T-helper 22 cell (primary cell): Measurements from ENCODE around the gene DNAL1.
"Not testable (repeated sequence)": the region's sequence is repeated elsewhere in the genome, so short reads cannot be mapped to it uniquely, and the experiment has no call there.

Source experiments
- DNase-seq: peaks from one replicate; pipeline ENCODE4 v3.0.0-alpha.2; 2020; ENCODE audit warnings: low read depth

DNAL1 gene, protein sequence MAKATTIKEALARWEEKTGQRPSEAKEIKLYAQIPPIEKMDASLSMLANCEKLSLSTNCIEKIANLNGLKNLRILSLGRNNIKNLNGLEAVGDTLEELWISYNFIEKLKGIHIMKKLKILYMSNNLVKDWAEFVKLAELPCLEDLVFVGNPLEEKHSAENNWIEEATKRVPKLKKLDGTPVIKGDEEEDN

DNA sequence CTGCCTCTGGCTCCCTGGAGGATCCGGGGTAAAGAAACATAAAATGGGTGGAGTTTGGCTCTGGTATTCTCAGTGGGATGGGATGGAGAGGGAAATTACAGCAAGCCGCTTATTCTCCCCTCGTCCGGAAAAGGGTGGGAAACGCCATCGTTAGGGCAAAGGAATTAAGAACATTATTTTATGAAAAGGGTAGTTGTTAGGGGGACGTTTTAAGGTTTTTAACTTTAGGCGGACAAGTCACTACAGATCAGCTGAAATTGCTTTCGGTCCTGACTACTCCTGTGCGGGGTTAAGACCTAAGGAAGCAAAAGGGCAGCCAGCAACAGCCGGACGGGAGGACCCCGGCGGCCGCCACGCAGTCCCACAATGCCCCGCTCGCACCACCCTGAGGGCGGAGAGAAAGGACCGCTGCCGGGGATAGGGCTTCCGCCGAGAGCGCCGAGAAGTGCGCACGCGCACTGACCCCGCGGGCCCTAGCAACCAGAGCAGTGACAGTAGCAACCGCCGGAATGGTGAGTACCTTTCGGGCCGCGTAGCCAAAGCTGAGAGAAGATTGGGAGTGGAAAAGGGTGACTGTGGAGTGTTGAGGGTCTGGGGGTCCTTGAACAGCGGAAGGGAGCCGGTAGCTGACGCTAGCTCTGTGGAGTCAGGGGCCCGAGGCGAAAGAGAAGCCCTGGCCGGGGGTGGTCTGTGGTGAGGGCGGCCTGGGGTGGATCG, at the start of gene DNAL1:
Gene DNAL1 (plus strand): TSS at position 456 of the 717 bp plus-strand sequence. CDS start 54 bp downstream, at position 510.
- DNase-seq: peak; percentile 78

DNA sequence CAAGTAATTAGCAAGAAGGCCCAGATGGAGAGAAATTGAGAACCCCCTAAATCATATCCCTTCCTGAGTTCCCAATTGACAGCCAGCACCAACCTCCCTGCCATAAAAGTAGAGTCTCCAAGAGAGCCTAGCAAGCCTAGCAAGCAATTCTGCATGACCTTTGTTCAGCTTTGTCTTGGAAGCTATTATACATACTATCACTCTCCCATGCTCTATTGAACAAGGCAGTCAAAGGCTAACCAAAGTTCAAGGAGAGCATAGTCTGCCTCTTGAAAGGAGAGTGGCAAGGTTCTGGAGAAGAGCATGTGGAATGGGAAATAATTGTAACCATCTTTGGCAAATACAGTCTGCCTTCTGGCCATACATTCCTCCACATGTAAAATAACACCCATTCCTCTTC, 45.3 kb upstream of the DNAL1 start:
- DNase-seq: no peak

DNA sequence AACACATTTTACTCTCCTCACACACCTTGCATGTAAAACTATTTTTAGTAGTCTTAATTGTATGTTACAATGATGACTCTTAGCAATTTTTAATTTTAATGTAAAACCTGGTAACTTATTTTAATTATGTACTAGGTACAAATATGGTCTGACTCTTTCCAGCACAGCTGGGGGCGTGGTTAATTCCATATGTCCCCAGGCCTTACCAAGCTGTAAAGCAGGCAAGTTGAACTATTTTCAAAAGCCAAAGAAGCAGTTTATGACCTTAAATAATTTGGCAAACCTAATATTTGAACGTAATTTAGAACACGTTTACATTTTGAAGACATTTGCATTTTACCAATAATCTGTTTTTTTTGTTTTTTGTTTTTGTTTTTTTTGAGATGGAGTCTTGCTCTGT, 41.8 kb upstream of the DNAL1 start:
- DNase-seq: no peak

DNA sequence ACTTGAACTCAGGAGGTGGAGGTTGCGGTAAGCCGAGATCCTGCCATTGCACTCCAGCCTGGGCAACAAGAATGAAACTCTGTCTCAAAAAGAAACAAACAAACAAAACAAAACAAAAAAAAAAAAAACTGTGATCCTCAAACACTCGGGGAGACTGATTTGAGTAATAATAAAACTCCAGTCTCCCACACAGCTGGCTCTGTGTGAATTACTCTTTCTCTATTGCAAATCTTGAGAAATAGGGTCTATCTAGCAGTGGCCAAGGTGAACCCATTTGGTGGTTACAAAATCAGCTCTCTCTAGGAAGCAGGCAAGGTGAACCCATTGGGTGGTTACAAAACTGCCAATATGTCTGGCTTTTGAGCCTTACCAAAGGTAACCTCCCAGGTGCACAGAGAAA, 38.5 kb upstream of the DNAL1 start:
- no peak for DNase-seq

DNA sequence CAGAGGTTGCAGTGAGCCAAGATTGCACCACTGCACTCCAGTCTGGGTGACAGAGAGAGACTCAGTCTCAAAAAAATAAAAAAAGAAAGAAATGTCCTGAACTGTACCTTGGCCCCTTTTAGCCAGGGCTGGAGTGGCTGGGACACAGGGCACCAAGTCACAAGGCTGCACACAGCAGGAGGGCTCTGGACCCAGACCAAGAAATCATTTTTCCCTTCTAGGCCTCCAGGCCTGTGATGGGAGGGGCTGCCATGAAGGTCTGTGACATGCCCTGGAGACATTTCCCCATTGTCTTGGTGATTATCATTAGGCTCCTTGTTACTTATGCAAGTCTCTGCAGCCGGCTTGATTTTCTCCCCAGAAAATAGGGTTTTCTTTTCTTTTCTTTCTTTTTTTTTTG, 37.5 kb upstream of the DNAL1 start:
- DNase-seq: no peak

DNA sequence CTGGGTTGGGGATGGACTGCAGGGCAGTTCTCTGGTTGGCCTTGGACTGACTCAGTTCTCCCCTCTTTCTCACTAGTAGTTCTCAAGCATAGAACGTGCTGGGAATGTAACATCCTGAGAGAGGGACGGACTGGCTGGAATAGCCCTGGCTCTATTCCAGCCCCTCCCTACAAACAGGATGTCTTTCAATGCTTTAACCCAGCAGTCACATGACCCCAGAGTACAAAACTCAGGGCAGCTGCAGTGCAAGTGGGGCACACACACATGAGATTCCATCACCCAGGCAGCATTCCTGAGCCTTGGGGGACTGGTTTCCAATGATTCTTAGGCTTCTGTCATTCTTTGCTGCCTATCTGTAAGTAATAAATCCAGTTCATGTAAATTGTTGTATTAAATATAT, 34.1 kb upstream of the DNAL1 start:
- no peak for DNase-seq

DNA sequence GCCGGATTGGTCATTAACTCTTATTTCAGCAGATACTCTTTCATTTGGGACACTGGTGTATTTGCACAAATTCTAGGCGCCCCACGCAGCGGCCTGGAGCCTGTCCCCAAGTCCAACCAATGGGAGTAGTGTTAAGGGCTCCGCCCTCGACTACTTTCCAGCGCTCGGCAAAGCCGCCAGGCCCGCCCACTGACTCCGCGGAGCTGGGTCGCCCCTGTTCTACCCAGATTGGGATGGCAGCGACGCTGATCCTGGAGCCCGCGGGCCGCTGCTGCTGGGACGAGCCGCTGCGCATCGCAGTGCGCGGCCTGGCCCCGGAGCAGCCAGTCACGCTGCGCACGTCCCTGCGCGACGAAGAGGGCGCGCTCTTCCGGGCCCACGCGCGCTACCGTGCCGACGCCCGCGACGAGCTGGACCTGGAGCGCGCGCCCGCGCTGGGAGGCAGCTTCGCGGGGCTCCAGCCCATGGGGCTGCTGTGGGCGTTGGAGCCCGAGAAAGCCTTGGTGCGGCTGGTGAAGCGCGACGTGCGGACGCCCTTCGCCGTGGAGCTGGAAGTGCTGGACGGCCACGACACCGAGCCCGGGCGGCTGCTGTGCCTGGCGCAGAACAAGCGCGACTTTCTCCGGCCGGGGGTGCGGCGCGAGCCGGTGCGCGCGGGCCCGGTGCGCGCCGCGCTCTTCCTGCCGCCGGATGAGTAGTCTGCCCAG, 32.3 kb upstream of the DNAL1 start, which contains the start of gene ACOT6:
Gene ACOT6 (plus strand): TSS at position 179 of the 707 bp plus-strand sequence. CDS start 55 bp downstream, at position 234.
- peak; percentile 18 for DNase-seq

DNA sequence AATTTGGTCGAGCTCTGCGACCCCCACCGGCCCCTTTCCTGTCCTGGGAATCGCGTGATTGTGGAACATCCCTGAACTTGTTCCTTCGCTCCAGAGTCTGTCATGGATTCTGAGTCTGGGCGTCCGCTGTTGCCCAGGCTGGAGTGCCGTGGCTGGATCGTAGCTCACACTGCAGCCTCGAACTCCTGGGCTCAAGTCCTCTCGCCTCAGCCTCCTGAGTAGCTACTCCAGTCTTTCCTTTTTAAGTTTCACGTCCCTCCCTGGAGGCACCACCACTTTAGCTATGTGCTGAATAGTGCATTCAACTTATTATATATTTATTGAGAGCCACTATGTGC, 31.8 kb upstream of the DNAL1 start:
- no peak for DNase-seq

DNA sequence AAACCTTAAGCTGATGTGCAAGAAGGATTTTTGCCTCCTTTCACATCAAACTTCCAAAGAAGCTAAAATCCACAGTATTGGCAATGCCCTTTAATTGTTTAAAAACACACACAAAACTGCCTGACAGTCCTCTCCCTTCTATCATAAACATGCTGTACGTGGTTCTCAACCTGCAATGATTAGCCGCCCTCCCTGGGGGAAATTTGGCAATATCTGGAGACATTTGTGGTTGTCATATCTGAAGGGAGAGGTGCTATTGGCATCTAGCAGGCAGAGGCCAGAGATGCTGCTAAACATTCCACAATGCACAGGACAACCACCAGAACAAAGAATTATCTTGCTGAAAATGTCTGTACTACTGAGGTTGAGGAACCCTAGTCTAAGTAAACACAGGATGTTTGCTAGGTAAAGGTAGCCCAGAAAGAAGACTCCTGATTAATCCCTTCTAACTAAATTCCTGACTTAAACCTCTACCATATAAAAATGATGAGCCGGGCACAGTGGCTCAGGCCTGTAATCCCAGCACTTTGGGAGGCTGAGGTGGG, 31.3 kb upstream of the DNAL1 start:
- DNase-seq: no peak

DNA sequence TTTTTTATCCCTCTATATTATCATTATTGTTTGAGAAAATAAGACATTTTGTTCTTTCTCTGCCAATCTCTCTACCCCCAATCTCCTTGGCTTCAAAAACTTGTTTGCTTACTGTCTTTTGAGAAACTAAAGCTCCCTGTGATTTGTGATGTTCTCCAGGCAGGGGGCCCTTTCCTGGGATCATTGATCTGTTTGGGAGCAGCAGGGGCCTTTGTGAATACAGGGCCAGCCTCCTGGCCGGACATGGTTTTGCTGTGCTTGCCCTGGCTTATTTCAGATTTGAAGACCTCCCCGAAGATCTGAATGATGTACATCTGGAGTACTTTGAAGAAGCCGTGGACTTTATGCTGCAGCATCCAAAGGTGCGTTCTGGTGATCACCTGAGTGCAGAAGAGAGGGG, 28.0 kb upstream of the DNAL1 start:
- DNase-seq: no peak

DNA sequence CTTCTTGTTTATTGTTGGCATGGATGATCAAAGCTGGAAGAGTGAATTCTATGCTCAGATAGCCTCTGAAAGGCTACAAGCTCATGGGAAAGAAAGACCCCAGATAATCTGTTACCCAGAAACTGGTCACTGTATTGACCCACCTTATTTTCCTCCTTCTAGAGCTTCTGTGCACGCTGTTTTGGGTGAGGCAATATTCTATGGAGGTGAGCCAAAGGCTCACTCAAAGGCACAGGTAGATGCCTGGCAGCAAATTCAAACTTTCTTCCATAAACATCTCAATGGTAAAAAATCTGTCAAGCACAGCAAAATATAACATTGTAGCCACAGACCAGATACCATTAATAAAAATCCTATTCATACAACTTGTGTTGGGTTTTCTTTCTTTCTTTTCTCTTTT, 25.3 kb upstream of the DNAL1 start:
- DNase-seq: no peak

DNA sequence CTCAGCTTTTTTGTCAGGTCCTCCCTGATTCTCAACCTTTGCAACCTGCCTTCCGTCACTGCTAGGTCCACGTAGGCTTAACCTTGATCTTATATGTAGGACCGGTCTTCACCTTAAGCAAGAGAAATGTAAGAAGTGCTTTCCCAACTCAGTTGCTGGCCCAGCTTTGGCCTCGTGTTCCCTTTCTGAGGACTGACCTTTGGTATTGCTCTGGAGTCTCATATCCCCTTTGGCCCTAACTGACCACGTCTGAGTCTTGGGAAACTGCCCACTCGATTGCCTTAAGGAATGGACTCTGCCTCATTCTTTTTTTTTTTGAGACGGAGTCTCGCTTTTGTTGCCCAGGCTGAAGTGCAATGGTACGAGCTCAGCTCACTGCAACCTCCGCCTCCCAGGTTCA, 24.5 kb upstream of the DNAL1 start:
- no peak for DNase-seq

DNA sequence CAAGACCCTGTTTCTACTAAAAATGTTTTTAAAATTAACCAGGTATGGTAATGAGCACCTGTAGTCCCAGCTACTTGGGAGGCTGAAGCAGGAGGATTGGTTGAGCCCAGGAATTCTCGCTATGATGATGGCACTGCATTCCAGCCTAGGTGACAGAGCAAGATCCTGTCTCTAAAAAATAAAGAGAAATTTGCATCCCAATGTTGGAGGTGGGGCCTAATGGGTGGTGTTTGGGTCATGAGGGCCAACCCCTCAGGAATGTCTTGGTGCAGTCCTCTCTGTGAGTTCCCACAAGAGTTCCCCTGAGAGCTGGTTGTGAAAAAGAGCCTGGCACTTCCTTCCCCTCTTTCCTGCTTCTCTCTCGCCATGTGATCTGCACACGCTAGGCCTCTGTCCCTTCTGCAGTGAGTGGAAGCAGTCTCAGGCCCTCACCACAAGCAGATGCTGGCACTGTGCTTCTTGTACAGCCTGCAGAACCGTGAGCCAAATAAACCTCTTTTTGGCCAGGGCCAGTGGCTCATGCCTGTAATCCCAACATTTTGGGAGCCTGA, 21.2 kb upstream of the DNAL1 start:
- no peak for DNase-seq

DNA sequence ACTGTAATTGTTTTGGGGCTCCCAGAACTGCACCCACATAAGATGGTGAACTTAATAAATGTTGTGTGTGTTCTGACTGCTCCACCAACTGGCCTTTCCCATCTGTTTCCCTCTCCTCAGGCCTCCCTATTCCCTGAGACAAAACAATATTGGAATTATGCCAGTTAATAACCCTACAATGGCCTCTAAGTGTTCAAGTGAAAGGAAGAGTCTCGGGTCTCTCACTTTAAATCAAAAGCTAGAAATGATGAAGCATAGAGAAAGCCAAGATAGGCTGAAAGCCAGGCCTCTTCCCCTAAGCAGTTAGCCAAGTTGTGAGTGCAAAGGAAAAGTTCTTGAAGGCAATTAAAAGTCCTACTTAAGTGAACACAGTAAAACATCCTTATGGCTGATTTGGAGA, 19.1 kb upstream of the DNAL1 start:
- no peak for DNase-seq

DNA sequence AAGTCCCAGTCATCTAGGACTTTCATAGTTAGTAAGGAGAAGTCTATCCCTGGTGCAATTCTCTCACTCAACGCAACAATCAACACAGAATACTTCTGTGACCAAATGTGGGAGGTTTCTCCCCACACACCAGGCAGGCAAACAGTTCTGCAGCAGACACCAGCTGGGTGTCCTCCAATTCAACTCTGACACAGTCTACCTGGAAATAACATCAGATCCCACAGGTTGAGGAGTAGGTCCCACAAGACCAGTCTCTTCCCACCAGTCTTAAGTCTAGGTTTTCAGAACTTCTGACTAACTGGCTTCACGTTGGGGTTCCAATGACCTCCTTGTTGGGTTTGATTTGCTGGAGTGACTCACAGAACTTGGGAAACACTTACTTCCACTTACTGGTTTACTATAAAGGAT, 17.6 kb upstream of the DNAL1 start:
- DNase-seq: no peak

DNA sequence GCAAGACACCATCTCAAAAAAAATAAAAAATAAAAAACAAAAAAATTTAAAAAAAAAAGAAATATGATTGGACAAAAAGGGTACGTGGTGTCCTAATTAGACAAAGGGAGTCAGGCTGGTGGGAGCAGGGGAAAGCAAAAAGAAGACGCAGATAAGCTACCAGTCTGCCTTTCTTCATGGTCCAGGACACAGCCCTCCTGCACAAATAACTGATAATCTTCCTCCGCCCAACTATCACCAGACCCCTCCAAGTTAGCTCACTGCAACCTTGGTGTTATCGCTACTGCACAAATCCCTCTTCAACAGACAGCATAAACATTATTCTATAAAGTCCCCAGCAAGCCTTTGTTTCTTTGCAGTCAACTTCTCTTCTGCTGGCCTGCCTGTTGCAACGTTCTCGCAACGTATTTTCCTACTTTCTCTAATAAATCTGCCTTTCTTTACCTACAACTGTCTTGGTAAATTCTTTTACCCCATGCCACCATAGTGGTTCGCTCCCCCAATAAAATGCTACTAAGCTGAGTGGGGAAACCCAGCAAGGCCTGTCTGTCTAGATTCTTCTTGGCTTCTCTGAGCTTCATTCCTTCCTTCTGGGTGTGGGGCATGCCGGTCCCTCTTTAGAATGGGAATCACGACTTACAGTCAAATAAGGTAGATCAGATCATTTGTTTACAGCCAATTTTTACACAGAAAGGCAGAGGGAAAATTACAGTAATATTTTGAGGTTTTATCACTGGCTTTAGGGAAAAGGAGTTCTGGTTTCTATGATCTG, 14.6 kb upstream of the DNAL1 start:
- DNase-seq: no peak

DNA sequence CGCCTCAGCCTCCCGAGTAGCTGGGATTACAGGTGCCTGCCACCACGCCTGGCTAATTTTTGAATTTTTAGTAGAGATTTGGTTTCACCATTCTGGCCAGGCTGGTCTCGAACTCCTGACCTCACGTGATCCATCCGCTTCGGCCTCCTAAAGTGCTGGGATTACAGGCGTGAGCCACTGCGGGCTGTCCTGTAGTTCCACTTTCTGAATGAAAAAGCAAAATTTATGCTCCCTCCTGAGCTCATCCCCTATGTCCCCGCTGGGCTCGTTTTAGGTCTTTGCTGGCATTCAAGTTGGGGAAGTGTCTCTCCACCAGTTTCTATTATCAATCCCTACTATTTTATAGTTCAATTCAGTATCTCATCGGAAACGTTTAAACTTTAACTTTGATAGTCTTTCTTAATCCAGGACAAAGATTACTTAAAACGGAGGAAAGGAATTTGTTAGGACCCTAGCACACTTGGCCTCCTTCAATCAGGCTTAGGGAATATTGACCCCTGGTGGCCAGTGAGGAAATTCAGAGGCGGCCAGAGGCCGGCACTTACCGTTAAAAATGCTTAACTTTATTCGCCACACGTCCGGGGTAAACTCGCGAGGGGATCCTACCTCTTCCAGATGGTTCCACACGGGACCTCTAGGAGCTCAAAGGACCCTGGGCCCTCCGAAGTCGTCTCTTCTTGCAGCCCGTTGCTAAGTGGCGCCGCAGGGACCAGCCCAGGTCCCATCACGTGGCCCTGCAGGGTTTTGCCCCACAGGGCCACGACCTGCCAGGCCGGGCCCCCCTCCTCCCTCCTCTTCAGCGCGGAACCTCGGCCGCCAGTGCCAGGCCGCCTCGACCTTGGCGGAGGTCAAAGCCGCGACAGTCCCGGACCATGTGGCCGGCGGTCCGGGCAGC, 11.4 kb upstream of the DNAL1 start:
- peak; percentile 4 for DNase-seq

DNA sequence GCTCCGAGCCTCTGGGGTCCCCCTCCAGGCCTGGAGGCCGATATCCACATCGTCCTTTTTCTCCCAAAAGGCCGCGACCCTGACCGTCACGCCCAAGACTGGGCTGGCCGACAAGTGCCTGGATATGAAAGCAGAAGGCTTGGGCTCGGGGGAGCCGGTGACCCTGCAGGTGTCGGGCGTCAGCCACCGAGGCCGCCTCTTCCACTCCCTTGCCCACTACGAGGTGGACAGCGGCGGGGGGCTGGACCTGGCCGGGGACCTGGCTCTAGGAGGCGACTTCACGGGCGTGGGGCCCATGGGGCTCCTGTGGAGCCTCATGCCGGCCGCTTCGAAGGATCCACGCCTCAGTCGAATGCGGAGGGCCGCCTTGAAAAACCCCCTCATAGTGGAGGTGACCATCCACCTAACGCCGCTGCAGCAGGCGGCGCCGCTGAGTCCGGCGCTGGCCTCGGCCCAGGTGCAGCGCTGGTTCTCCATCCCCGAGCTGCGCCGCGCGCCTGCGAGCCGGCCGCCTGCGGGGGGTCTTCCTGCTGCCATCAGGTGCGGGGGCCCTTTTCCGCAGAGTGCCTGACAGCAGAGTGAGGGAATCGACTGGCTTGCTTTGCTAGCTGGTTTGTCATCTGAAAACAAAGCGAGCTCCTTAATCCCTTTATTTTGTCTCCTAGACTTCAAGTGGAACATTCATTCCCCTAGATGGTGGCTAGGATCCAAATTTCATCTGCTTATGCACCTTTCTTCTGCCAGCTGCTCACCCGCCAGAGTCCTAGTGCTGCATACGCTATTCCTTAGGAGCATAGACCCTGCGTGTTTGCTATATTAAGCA, 10.6 kb upstream of the DNAL1 start:
- DNase-seq: no peak

DNA sequence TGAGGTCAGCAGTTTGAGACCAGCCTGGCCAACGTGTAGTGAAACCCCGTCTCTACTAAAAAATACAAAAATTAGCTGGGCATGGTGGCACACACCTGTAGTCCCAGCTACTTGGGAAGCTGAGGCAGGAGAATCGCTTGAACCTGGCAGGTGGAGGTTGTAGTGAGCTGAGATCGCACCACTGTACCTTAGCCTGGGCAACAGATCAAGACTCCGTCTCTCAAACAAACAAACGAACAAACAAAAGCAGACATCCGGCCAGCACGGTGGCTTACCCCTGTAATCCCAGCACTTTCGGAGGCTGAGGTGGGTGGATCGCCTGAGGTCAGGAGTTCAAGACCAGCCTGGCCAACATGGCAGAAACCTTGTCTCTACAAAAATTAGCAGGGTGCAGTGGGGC, 8.4 kb upstream of the DNAL1 start:
- not testable (repeated sequence) for DNase-seq

DNA sequence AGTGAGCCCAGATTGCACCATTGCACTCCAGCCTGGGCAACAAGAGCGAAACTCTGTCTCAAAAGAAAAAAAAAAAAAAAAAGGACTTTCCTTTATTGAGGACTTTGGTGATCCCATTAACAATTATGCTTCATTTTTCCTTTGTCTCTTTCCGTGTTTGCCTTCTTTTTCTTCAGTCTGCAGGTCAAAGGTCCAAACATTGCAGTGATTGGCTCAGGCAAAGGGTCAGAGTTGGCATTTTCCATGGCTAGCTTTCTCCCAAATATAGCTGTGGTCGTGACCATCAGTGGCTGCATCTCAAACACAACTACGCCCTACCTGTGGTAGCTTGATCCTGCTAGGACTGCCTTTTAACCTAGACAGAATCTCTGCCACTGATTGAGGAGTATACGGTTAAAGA, 7.0 kb upstream of the DNAL1 start:
- no peak for DNase-seq
